ENCODE data around the gene OTUD3. TPM values are rescaled to one million over a fixed set of nuclear protein-coding genes. Genes with fewer than 3 reads are reported as not detected.

The OTUD3 gene
- total and polyA plus RNA-seq, 2 of the 13 experiments (the other 11 are each of a cell fraction or from before 2014, with no cell fraction given), result 5.2 to 7.5 TPM

GRCh38 chr1:19925342-19926070 lies 43.3 kb downstream of the OTUD3 start (continued):
- TF ChIP-seq, protein P1, sequence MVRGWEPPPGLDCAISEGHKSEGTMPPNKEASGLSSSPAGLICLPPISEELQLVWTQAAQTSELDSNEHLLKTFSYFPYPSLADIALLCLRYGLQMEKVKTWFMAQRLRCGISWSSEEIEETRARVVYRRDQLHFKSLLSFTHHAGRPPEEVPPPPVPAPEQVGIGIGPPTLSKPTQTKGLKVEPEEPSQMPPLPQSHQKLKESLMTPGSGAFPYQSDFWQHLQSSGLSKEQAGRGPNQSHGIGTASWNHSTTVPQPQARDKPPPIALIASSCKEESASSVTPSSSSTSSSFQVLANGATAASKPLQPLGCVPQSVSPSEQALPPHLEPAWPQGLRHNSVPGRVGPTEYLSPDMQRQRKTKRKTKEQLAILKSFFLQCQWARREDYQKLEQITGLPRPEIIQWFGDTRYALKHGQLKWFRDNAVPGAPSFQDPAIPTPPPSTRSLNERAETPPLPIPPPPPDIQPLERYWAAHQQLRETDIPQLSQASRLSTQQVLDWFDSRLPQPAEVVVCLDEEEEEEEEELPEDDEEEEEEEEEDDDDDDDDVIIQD (CRISPR knock-in tag; IDR thresholded peaks at IDR 0.05; ENCODE audit: low read depth), result peak; percentile 72; the same call in 1 of the 2 replicates
- peak; percentile 34; the same call in 1 of the 2 replicates for TF ChIP-seq UBTF (CRISPR knock-in tag; IDR thresholded peaks at IDR 0.05)
- TF ChIP-seq TCF7L2 (IDR thresholded peaks at IDR 0.05; ENCODE audit: low read depth, low read length), result peak; percentile 63; the same call in 1 of the 2 replicates
- no peak for TF ChIP-seq PITX1 (CRISPR knock-in tag; IDR thresholded peaks at IDR 0.05)
- TF ChIP-seq PREB (CRISPR knock-in tag; IDR thresholded peaks at IDR 0.05), result no peak
- peak; percentile 77 for TF ChIP-seq FOXA3 (CRISPR knock-in tag; IDR thresholded peaks at IDR 0.05)
- no peak for TF ChIP-seq ZNF550 (CRISPR knock-in tag; IDR thresholded peaks at IDR 0.05; ENCODE audit: borderline replicate concordance)
- no peak for TF ChIP-seq MIXL1 (CRISPR knock-in tag; IDR thresholded peaks at IDR 0.05)
- TF ChIP-seq ZNF644 (CRISPR knock-in tag; IDR thresholded peaks at IDR 0.05; ENCODE audit: low read depth), result peak; percentile 26; the same call in 1 of the 2 replicates
- TF ChIP-seq SAFB2 (CRISPR knock-in tag; IDR thresholded peaks at IDR 0.05; ENCODE audit: borderline replicate concordance, low read depth), result no peak
- TF ChIP-seq STAG1 (CRISPR knock-in tag; IDR thresholded peaks at IDR 0.05), result no peak
- TF ChIP-seq ISL2 (CRISPR knock-in tag; IDR thresholded peaks at IDR 0.05), result peak; percentile 90
- no peak for TF ChIP-seq NRL (CRISPR knock-in tag; IDR thresholded peaks at IDR 0.05; ENCODE audit: borderline replicate concordance)
- no peak for TF ChIP-seq ZFAT (CRISPR knock-in tag; conservative IDR thresholded peaks at IDR 0.05)
- TF ChIP-seq ZNF143 (CRISPR knock-in tag; IDR thresholded peaks at IDR 0.05), result no peak
- TF ChIP-seq PRPF4 (IDR thresholded peaks at IDR 0.05; ENCODE audit: low read depth, low read length, poor library complexity, severe bottlenecking), result no peak
- TF ChIP-seq, protein P2, sequence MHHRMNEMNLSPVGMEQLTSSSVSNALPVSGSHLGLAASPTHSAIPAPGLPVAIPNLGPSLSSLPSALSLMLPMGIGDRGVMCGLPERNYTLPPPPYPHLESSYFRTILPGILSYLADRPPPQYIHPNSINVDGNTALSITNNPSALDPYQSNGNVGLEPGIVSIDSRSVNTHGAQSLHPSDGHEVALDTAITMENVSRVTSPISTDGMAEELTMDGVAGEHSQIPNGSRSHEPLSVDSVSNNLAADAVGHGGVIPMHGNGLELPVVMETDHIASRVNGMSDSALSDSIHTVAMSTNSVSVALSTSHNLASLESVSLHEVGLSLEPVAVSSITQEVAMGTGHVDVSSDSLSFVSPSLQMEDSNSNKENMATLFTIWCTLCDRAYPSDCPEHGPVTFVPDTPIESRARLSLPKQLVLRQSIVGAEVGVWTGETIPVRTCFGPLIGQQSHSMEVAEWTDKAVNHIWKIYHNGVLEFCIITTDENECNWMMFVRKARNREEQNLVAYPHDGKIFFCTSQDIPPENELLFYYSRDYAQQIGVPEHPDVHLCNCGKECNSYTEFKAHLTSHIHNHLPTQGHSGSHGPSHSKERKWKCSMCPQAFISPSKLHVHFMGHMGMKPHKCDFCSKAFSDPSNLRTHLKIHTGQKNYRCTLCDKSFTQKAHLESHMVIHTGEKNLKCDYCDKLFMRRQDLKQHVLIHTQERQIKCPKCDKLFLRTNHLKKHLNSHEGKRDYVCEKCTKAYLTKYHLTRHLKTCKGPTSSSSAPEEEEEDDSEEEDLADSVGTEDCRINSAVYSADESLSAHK (CRISPR knock-in tag; IDR thresholded peaks at IDR 0.05; ENCODE audit: borderline replicate concordance), result no peak
- no peak for TF ChIP-seq MYNN (CRISPR knock-in tag; IDR thresholded peaks at IDR 0.05; ENCODE audit: low read depth)
- TF ChIP-seq, protein P3, sequence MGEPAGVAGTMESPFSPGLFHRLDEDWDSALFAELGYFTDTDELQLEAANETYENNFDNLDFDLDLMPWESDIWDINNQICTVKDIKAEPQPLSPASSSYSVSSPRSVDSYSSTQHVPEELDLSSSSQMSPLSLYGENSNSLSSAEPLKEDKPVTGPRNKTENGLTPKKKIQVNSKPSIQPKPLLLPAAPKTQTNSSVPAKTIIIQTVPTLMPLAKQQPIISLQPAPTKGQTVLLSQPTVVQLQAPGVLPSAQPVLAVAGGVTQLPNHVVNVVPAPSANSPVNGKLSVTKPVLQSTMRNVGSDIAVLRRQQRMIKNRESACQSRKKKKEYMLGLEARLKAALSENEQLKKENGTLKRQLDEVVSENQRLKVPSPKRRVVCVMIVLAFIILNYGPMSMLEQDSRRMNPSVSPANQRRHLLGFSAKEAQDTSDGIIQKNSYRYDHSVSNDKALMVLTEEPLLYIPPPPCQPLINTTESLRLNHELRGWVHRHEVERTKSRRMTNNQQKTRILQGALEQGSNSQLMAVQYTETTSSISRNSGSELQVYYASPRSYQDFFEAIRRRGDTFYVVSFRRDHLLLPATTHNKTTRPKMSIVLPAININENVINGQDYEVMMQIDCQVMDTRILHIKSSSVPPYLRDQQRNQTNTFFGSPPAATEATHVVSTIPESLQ (CRISPR knock-in tag; conservative IDR thresholded peaks at IDR 0.05), result no peak
- TF ChIP-seq HOXA3 (CRISPR knock-in tag; IDR thresholded peaks at IDR 0.05), result peak; percentile 53; the same call in 1 of the 2 replicates
- TF ChIP-seq ZSCAN31 (CRISPR knock-in tag; IDR thresholded peaks at IDR 0.05; ENCODE audit: low read depth), result no peak
